Measurements from ENCODE around the gene NECTIN2.

The NECTIN2 gene

DNA sequence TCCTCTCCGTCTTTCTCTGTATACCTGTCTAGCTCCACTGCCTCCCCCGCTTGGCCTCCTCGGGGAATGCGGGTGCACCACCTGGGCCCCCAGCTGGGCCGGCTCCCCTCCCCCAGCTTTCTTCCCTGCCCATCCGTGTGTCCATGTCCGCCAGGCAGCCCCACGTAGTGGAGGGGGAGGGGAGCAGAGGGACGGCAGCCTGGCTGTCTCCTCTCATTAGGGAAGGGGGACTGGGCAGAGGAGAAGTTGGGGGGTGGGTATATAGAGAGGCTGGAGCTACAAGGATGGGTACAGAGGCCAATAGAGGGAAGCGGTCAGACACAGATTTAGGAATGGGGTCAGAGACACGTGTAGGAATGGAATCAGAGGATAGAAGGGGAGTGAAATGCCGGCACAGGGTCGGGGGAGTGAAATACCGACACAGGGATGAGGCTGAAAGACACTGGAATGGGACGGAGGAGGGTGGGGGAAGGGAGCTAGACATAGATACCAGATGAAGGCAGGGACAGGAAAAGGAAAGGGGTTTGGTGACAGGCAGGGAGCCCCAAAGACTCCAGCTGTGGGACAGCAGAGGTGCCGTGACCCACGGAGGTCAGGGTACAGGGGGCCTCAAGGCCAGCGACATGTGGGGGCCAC, 2.8 kb downstream of the NECTIN2 start:
- TF ChIP-seq EZH2 (IDR thresholded peaks at IDR 0.05; ENCODE audit: borderline replicate concordance, low read length): no peak
- TF ChIP-seq, protein P1, sequence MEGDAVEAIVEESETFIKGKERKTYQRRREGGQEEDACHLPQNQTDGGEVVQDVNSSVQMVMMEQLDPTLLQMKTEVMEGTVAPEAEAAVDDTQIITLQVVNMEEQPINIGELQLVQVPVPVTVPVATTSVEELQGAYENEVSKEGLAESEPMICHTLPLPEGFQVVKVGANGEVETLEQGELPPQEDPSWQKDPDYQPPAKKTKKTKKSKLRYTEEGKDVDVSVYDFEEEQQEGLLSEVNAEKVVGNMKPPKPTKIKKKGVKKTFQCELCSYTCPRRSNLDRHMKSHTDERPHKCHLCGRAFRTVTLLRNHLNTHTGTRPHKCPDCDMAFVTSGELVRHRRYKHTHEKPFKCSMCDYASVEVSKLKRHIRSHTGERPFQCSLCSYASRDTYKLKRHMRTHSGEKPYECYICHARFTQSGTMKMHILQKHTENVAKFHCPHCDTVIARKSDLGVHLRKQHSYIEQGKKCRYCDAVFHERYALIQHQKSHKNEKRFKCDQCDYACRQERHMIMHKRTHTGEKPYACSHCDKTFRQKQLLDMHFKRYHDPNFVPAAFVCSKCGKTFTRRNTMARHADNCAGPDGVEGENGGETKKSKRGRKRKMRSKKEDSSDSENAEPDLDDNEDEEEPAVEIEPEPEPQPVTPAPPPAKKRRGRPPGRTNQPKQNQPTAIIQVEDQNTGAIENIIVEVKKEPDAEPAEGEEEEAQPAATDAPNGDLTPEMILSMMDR (IDR thresholded peaks at IDR 0.05; ENCODE audit: low read length): no peak
- H3K36me3 ChIP-seq (ENCODE audit: insufficient read depth, low read length): no peaks in the 10 kb centered on the region
- H3K27ac ChIP-seq (ENCODE audit: low read depth, low read length, poor library complexity, severe bottlenecking): no peak overlapping the region
- H3F3A ChIP-seq (ENCODE audit: insufficient read depth, low read length): no peaks in the 10 kb centered on the region
- H3K79me2 ChIP-seq (ENCODE audit: insufficient read depth, low read length): no peaks in the 10 kb centered on the region
- no peak overlapping the region for H3K4me3 ChIP-seq (ENCODE audit: low read depth, low read length, poor library complexity, severe bottlenecking)
- no peaks in the 10 kb centered on the region for H3K9me3 ChIP-seq (ENCODE audit: low read length)
- no peaks in the 10 kb centered on the region for H3K9me2 ChIP-seq (ENCODE audit: low read depth, low read length)
- H3K9ac ChIP-seq (ENCODE audit: low read length): no peak overlapping the region
- H2AFZ ChIP-seq (ENCODE audit: low read length): no peak overlapping the region
- H3K27me3 ChIP-seq (ENCODE audit: insufficient read depth, low read length): no peaks in the 10 kb centered on the region; the same call in 1 of the 2 replicates
- H4K20me1 ChIP-seq (ENCODE audit: insufficient read depth, low read length): no peaks in the 10 kb centered on the region
- H3K4me1 ChIP-seq (ENCODE audit: insufficient read depth, low read length, severe bottlenecking): peaks cover 12% of the 10 kb centered on the region
- H3K4me2 ChIP-seq (ENCODE audit: low read length): no peak overlapping the region

DNA sequence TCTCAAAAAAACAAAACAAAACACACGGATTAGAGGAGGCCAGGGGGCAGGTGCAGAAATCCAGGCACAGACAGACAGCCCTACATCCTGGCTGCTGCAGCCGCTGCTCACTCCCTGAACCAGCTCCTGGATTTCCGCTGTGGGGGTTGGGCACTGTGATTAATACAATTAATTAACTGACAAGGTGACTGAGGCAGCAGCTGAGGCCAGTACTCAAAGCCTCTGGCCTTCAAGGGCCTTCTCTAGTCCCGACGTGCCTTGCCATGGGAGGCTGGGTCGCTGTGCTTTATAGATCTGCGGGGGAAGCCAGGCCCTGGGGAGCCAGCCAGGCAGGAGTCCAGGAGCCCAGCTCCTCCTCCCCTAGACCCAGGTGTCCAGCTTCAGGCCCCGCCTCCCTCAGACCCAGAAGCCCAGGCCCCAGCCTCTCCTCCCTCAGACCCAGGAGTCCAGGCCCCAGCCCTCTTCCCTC, 4.6 kb downstream of the NECTIN2 start:
- Histone ChIP-seq H3K4me3 (ENCODE audit: low read depth, low read length, poor library complexity, severe bottlenecking) (no peak overlapping the region), H3K9me2 (ENCODE audit: low read depth, low read length) (no peaks in the 10 kb centered on the region), H3K9me3 (ENCODE audit: low read length) (no peaks in the 10 kb centered on the region), H3F3A (ENCODE audit: insufficient read depth, low read length) (no peaks in the 10 kb centered on the region), H3K27ac (ENCODE audit: low read depth, low read length, poor library complexity, severe bottlenecking) (no peak overlapping the region), H3K4me1 (ENCODE audit: insufficient read depth, low read length, severe bottlenecking) (no peaks in the 10 kb centered on the region), H3K27me3 (ENCODE audit: insufficient read depth, low read length) (no peaks in the 10 kb centered on the region; the same call in 1 of the 2 replicates), H3K4me2 (ENCODE audit: low read length) (no peak overlapping the region), H3K79me2 (ENCODE audit: insufficient read depth, low read length) (no peaks in the 10 kb centered on the region), H2AFZ (ENCODE audit: low read length) (no peak overlapping the region), H4K20me1 (ENCODE audit: insufficient read depth, low read length) (no peaks in the 10 kb centered on the region), H3K36me3 (ENCODE audit: insufficient read depth, low read length) (no peaks in the 10 kb centered on the region), H3K9ac (ENCODE audit: low read length) (no peak overlapping the region)
- TF ChIP-seq, protein P1 (IDR thresholded peaks at IDR 0.05; ENCODE audit: low read length): no peak
- TF ChIP-seq EZH2 (IDR thresholded peaks at IDR 0.05; ENCODE audit: borderline replicate concordance, low read length): no peak

DNA sequence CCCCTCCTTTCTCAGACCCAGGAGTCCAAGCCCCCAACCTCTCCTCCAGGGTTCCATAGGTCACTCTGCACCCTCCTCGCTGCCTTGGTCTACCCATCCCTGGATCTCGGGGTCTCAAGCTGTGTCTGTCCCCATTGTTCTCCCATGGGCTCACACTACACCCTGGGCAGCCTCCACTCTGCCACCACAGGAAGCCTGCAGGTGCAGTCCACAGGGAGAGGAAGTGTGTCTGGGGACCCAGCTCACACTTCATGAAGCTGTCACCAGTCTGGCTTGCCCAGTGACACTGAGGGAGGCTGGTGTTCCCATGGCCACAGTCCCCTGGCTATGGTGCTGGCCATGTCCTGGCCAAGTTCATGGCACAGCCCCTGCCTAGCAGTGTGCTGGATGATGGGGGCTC, 5.3 kb downstream of the NECTIN2 start:
- H3K9me2 ChIP-seq (ENCODE audit: low read depth, low read length): no peaks in the 10 kb centered on the region
- no peaks in the 10 kb centered on the region for H3K79me2 ChIP-seq (ENCODE audit: insufficient read depth, low read length)
- H3K4me2 ChIP-seq (ENCODE audit: low read length): no peak overlapping the region
- no peak overlapping the region for H3K4me3 ChIP-seq (ENCODE audit: low read depth, low read length, poor library complexity, severe bottlenecking)
- no peaks in the 10 kb centered on the region; the same call in 1 of the 2 replicates for H3K27me3 ChIP-seq (ENCODE audit: insufficient read depth, low read length)
- no peaks in the 10 kb centered on the region for H3K9me3 ChIP-seq (ENCODE audit: low read length)
- no peak for TF ChIP-seq EZH2 (IDR thresholded peaks at IDR 0.05; ENCODE audit: borderline replicate concordance, low read length)
- TF ChIP-seq, protein P1 (IDR thresholded peaks at IDR 0.05; ENCODE audit: low read length): no peak
- H3K36me3 ChIP-seq (ENCODE audit: insufficient read depth, low read length): no peaks in the 10 kb centered on the region
- H3K9ac ChIP-seq (ENCODE audit: low read length): no peak overlapping the region
- H3K4me1 ChIP-seq (ENCODE audit: insufficient read depth, low read length, severe bottlenecking): no peaks in the 10 kb centered on the region
- H2AFZ ChIP-seq (ENCODE audit: low read length): no peak overlapping the region
- no peak overlapping the region for H3K27ac ChIP-seq (ENCODE audit: low read depth, low read length, poor library complexity, severe bottlenecking)
- no peaks in the 10 kb centered on the region for H4K20me1 ChIP-seq (ENCODE audit: insufficient read depth, low read length)
- H3F3A ChIP-seq (ENCODE audit: insufficient read depth, low read length): no peaks in the 10 kb centered on the region
